K562 (cell line): ENCODE data around the gene NFATC2. TPM values are rescaled to one million over a fixed set of nuclear protein-coding genes. Genes with fewer than 3 reads are reported as not detected.

ENCODE experiments used
- ATAC-seq: fragments of 200-7000 bp; cut with Tn5 transposase; 3 replicates; pipeline ENCODE4 v1.9.1; 2020; ENCODE audit warnings: moderate library complexity
- BruUV-seq: library from RNA; stranded (reverse); fragments of 400-500 nt; replicated peaks from 2 replicates; lab custom pipeline; 2021; lab: Mats Ljungman, UMichigan
- CTCF ChIA-PET: fragments of 300-600 bp; formaldehyde crosslinking; extraction: SDS; loops from one replicate; lab custom pipeline; 2021; ENCODE audit warnings: low intra/inter-chr PET ratio; lab: Yijun Ruan, JAX
- POLR2A ChIA-PET: fragments of 300-600, 350-650 bp; sonication (Branson Sonifier 250); formaldehyde crosslinking; extraction: SDS; loops from one replicate; lab custom pipeline; 2021; ENCODE audit warnings: antibody characterized with exemption, inconsistent platforms; lab: Yijun Ruan, JAX
- DNase-seq, 4 experiments: peaks; one replicate each; pipeline versions ENCODE4 v3.0.0 to v3.0.0-alpha.2; 2011 to 2018; ENCODE audit warnings: low spot score in 3 of 4, mixed read lengths in 3 of 4; ENCODE audit errors: extremely low read depth in 1 of 4
- FAIRE-seq: peaks from 2 replicates; lab custom pipeline; 2011; peaks lifted over from hg19 to GRCh38; lab: Jason Lieb, UNC
- H2AFZ ChIP-seq: 2 replicates; pipeline ENCODE4 v1.6.0; 2011; ENCODE audit warnings: low read depth, low read length, control low read depth, inconsistent platforms
- H3K27ac ChIP-seq: fragments of 200-600 bp; 3 replicates; pipeline ENCODE4 v1.8.0; 2011; ENCODE audit warnings: low read depth, mild to moderate bottlenecking, control low read depth, inconsistent platforms, low read length, moderate library complexity, mixed read lengths; ENCODE audit errors: extremely low read depth
- H3K27me3 ChIP-seq, 2 experiments: fragments of 300-600 bp in 1 of 2; 2 replicates in 1 of 2; 3 replicates in 1 of 2; pipeline versions ENCODE4 v1.6.0 to v1.8.0; 2011; ENCODE audit warnings: inconsistent platforms in 2 of 2, low read length in 2 of 2, mild to moderate bottlenecking in 1 of 2, mixed read lengths in 1 of 2, moderate library complexity in 1 of 2; ENCODE audit not compliant: control insufficient read depth in 2 of 2, insufficient read depth in 2 of 2
- H3K36me3 ChIP-seq: fragments of 300-600 bp; 3 replicates; pipeline ENCODE4 v1.8.0; 2011; ENCODE audit warnings: mild to moderate bottlenecking, low read length, inconsistent platforms; ENCODE audit not compliant: control insufficient read depth, insufficient read depth
- H3K4me1 ChIP-seq, 2 experiments: fragments of 200-600 bp in 1 of 2; replicated peaks in 1 of 2; 2 replicates in 1 of 2; 3 replicates in 1 of 2; pipeline versions ENCODE4 v1.5.1 to v1.8.0; 2011; ENCODE audit warnings: inconsistent platforms in 2 of 2, low read length in 2 of 2, mild to moderate bottlenecking in 1 of 2, mixed read lengths in 1 of 2, moderate library complexity in 1 of 2; ENCODE audit not compliant: control insufficient read depth in 2 of 2, insufficient read depth in 2 of 2
- H3K4me2 ChIP-seq: 2 replicates; pipeline ENCODE4 v1.6.1; 2011; ENCODE audit warnings: low read length, control low read depth, inconsistent platforms, mixed read lengths; ENCODE audit not compliant: insufficient read depth
- H3K4me3 ChIP-seq: fragments of 200-600 bp; sonication (generic), shearing (Covaris generic); 2 replicates; pipeline ENCODE4 v1.5.1; 2016; ENCODE audit warnings: control low read depth, inconsistent platforms
- H3K79me2 ChIP-seq: fragments of 200-600 bp; 3 replicates; pipeline ENCODE4 v1.8.0; 2011; ENCODE audit warnings: low read length, inconsistent platforms; ENCODE audit not compliant: control insufficient read depth, insufficient read depth
- H3K9ac ChIP-seq, 2 experiments: 2 replicates each; pipeline versions ENCODE4 v1.6.0 to v1.6.1; 2011; ENCODE audit warnings: low read depth in 2 of 2, low read length in 2 of 2, control low read depth in 1 of 2, inconsistent platforms in 1 of 2, mild to moderate bottlenecking in 1 of 2, mixed read lengths in 1 of 2; ENCODE audit not compliant: insufficient read depth in 1 of 2
- H3K9me1 ChIP-seq: one replicate; pipeline ENCODE4 v1.6.0; 2011; ENCODE audit warnings: inconsistent platforms, mild to moderate bottlenecking, low read length, moderate library complexity; ENCODE audit not compliant: control insufficient read depth, insufficient read depth
- H3K9me3 ChIP-seq: replicated peaks from 2 replicates; pipeline ENCODE4 v1.5.1; 2011; ENCODE audit warnings: low read depth, low read length, inconsistent platforms; ENCODE audit not compliant: control insufficient read depth, insufficient read depth
- H4K20me1 ChIP-seq: replicated peaks from 2 replicates; pipeline ENCODE4 v1.6.1; 2011; ENCODE audit warnings: low read length, inconsistent platforms, mixed read lengths; ENCODE audit not compliant: control insufficient read depth, insufficient read depth
- ILK ChIP-seq: fragments of 450-650 bp; IDR thresholded peaks from 2 replicates; pipeline ENCODE4 v1.6.1; 2016; ENCODE audit warnings: missing genetic modification characterization, low read depth, mild to moderate bottlenecking, missing compliant biosample characterization, moderate library complexity, borderline replicate concordance
- NBN ChIP-seq: fragments of 450-650 bp; IDR thresholded peaks from 2 replicates; pipeline ENCODE4 v1.6.1; 2016; ENCODE audit warnings: low read depth, mild to moderate bottlenecking
- RAD21 ChIP-seq, 2 experiments: fragments of 250-450 bp in 1 of 2; fragments of 450-650 bp in 1 of 2; sonication (Bioruptor Pico) in 1 of 2; formaldehyde crosslinking in 1 of 2; IDR thresholded peaks in 1 of 2; conservative IDR thresholded peaks in 1 of 2; 2 replicates each; pipeline versions ENCODE4 v1.4.0 to v1.8.0; 2020 to 2022; ENCODE audit warnings: mild to moderate bottlenecking in 2 of 2, moderate library complexity in 1 of 2
- WGBS: fragments of 100-300 bp; shearing (Covaris generic); methylation state at CpG from one replicate; pipeline ENCODE4 v1.1.6; 2016; ENCODE audit warnings: low coverage, mixed read lengths; ENCODE audit not compliant: insufficient coverage; ENCODE audit errors: missing lambda C conversion rate; 5-methylcytosine and 5-hydroxymethylcytosine counted together
- in situ Hi-C: fragments of 300-500 bp; cut with MboI; formaldehyde crosslinking; loops from 4 replicates; pipeline ENCODE4 v1.15.0; 2018; ENCODE audit warnings: inconsistent platforms, mixed read lengths
- intact Hi-C: fragments of 100-400 bp; cut with micrococcal nuclease; formaldehyde crosslinking; loops from 2 replicates; pipeline ENCODE4 v1.14.2; 2022
- polyA plus RNA-seq, 8 experiments: library from polyadenylated mRNA; depleted of rRNA in 4 of 8; stranded (reverse) in 5 of 8; unstranded in 3 of 8; fragments of >200 nt; fragmentation: Nextera tagmentation in 2 of 8; fragmentation: Illumina TruSeq in 1 of 8; extraction: Ambion mirVana in 2 of 8; extraction: Trizol in 1 of 8; gene quantifications; 2 replicates each; pipeline versions ENCODE4 v1.2.1 to v1.2.3, GENCODE V29; 2011 to 2014; ENCODE audit warnings: inconsistent platforms in 1 of 8, missing spikeins in 1 of 8
- total RNA-seq, 7 experiments: library from RNA; depleted of rRNA in 6 of 7; stranded (reverse); fragments of >200 nt in 6 of 7; fragmentation: Illumina TruSeq in 2 of 7; extraction: Trizol in 2 of 7; gene quantifications; 2 replicates each; pipeline versions ENCODE4 v1.2.1 to v1.2.3, GENCODE V29; 2011 to 2021; ENCODE audit warnings: low replicate concordance in 1 of 7
- TF ChIP-seq, protein P1 (sequence below): sonication (generic); formaldehyde crosslinking; IDR thresholded peaks from 2 replicates; pipeline ENCODE4 v1.8.1; 2023; ENCODE audit warnings: mild to moderate bottlenecking, missing genetic modification reagents
- TF ChIP-seq, protein P2 (sequence below), 3 experiments: IDR thresholded peaks in 2 of 3; conservative IDR thresholded peaks in 1 of 3; 2 replicates each; pipeline ENCODE4 v1.5.1; 2011 to 2012; ENCODE audit warnings: low read length in 3 of 3, mild to moderate bottlenecking in 3 of 3, control low read depth in 2 of 3, improper control_type of control experiment in 1 of 3, inconsistent platforms in 1 of 3, low read depth in 1 of 3, mixed read lengths in 1 of 3, moderate library complexity in 1 of 3; ENCODE audit not compliant: insufficient read depth in 2 of 3

Gene NFATC2
- total and polyA plus RNA-seq, 9 of the 15 experiments (the other 6 are each of a cell fraction or from before 2014, with no cell fraction given) = 1.9 to 11.2 (median 3.0) TPM

- in situ Hi-C loops = no loop called here
- no peaks in the 10 kb centered on the region for H4K20me1 ChIP-seq
- no peaks in the 10 kb centered on the region for H3K27me3 ChIP-seq
- TF ChIP-seq NBN = no peak
- no peak for TF ChIP-seq ILK (tag)
- TF ChIP-seq, protein P1, sequence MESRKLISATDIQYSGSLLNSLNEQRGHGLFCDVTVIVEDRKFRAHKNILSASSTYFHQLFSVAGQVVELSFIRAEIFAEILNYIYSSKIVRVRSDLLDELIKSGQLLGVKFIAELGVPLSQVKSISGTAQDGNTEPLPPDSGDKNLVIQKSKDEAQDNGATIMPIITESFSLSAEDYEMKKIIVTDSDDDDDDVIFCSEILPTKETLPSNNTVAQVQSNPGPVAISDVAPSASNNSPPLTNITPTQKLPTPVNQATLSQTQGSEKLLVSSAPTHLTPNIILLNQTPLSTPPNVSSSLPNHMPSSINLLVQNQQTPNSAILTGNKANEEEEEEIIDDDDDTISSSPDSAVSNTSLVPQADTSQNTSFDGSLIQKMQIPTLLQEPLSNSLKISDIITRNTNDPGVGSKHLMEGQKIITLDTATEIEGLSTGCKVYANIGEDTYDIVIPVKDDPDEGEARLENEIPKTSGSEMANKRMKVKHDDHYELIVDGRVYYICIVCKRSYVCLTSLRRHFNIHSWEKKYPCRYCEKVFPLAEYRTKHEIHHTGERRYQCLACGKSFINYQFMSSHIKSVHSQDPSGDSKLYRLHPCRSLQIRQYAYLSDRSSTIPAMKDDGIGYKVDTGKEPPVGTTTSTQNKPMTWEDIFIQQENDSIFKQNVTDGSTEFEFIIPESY (CRISPR knock-in tag) = peak; percentile 99
- peak in 1 of 2 experiments; percentile 12; a peak in 1 of 4 replicates for TF ChIP-seq RAD21 (CRISPR knock-in tag; conservative IDR thresholded peaks at IDR 0.05 in 1 of 2, IDR thresholded peaks at IDR 0.05 in 1 of 2)
- TF ChIP-seq, protein P2, sequence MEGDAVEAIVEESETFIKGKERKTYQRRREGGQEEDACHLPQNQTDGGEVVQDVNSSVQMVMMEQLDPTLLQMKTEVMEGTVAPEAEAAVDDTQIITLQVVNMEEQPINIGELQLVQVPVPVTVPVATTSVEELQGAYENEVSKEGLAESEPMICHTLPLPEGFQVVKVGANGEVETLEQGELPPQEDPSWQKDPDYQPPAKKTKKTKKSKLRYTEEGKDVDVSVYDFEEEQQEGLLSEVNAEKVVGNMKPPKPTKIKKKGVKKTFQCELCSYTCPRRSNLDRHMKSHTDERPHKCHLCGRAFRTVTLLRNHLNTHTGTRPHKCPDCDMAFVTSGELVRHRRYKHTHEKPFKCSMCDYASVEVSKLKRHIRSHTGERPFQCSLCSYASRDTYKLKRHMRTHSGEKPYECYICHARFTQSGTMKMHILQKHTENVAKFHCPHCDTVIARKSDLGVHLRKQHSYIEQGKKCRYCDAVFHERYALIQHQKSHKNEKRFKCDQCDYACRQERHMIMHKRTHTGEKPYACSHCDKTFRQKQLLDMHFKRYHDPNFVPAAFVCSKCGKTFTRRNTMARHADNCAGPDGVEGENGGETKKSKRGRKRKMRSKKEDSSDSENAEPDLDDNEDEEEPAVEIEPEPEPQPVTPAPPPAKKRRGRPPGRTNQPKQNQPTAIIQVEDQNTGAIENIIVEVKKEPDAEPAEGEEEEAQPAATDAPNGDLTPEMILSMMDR (IDR thresholded peaks at IDR 0.05 in 2 of 3, conservative IDR thresholded peaks at IDR 0.05 in 1 of 3; ENCODE audit: insufficient read depth in 2 of 3, low read depth in 1 of 3, low read length in 3 of 3) = peak in 2 of 3 experiments; percentile 26 to 48; a peak in 3 of 6 replicates
- no peak for DNase-seq
- H3K4me1 ChIP-seq = peaks cover 28 to 40% of the 10 kb centered on the region in 2 experiments
- H3K4me3 ChIP-seq = no peak overlapping the region
- ChIA-PET CTCF (no interaction called here), POLR2A (no interaction called here)
- no peak overlapping the region for H3K27ac ChIP-seq
- no peaks in the 10 kb centered on the region for H3K79me2 ChIP-seq
- no peaks in the 10 kb centered on the region for H3K9me1 ChIP-seq
- no peak for FAIRE-seq
- no peak for ATAC-seq
- H3K9ac ChIP-seq = no peak overlapping the region
- no peaks in the 10 kb centered on the region for H3K36me3 ChIP-seq
- no peak overlapping the region for H2AFZ ChIP-seq
- BruUV-seq = no TSS peak
- 75% methylated on average over 12 of the region's 12 CpGs for WGBS
- no peaks in the 10 kb centered on the region for H3K9me3 ChIP-seq
- intact Hi-C loops = no loop called here
- no peak overlapping the region for H3K4me2 ChIP-seq
These were observed 161.0 kb downstream of the NFATC2 start for GRCh38 chr20:51381557-51381956.
